WTC11 (cell line): ENCODE measurements around the gene TBX10. TPM values are rescaled to one million over a fixed set of nuclear protein-coding genes. Genes with fewer than 3 reads are reported as not detected.

Experiments used
- ATAC-seq: fragments of 200-7000 bp; cut with Tn5 transposase; 2 replicates; pipeline ENCODE4 v1.10.0; 2021; ENCODE audit warnings: mild to moderate bottlenecking, moderate library complexity
- CTCF ChIA-PET: fragments of 300-600 bp; sonication (Branson Sonifier 250); formaldehyde crosslinking; loops from one replicate; lab custom pipeline; 2021; ENCODE audit warnings: antibody characterized with exemption; lab: Charles Lee
- POLR2A ChIA-PET: fragments of 350-600 bp; sonication (Branson Sonifier 250); formaldehyde crosslinking; loops from one replicate; lab custom pipeline; 2021; ENCODE audit warnings: antibody characterized with exemption; lab: Charles Lee
- DNase-seq: peaks from one replicate; pipeline ENCODE4 v3.0.0; 2021; ENCODE audit warnings: low spot score
- H3K27ac Mint-ChIP-seq: 2 replicates; pipeline ENCODE4 v1.8.0; 2021; ENCODE audit warnings: mixed read lengths
- H3K27me3 Mint-ChIP-seq: 2 replicates; pipeline ENCODE4 v1.8.0; 2021; ENCODE audit warnings: low read depth, mild to moderate bottlenecking, moderate library complexity, mixed read lengths
- H3K36me3 Mint-ChIP-seq: 2 replicates; pipeline ENCODE4 v1.8.0; 2021; ENCODE audit warnings: mixed read lengths
- H3K4me1 Mint-ChIP-seq: 2 replicates; pipeline ENCODE4 v1.8.0; 2022; ENCODE audit warnings: mixed read lengths
- H3K4me3 Mint-ChIP-seq: 2 replicates; pipeline ENCODE4 v1.8.0; 2021; ENCODE audit warnings: mild to moderate bottlenecking, moderate library complexity, mixed read lengths
- H3K9me3 Mint-ChIP-seq: 2 replicates; pipeline ENCODE4 v1.8.0; 2021; ENCODE audit warnings: mixed read lengths
- EMX1 ChIP-seq: fragments of 250-450 bp; sonication (Bioruptor Pico); IDR thresholded peaks from 2 replicates; pipeline ENCODE4 v1.8.0; 2021; ENCODE audit warnings: mild to moderate bottlenecking
- GRHL2 ChIP-seq: fragments of 250-450 bp; sonication (Bioruptor Pico); IDR thresholded peaks from 2 replicates; pipeline ENCODE4 v1.8.0; 2022; ENCODE audit warnings: mild to moderate bottlenecking, moderate library complexity; ENCODE audit not compliant: insufficient replicate concordance, severe bottlenecking
- NR1H2 ChIP-seq: sonication (generic); formaldehyde crosslinking; IDR thresholded peaks from 2 replicates; pipeline ENCODE4 v1.9.0; 2021; ENCODE audit warnings: mild to moderate bottlenecking, moderate library complexity, missing genetic modification reagents
- SMAD4 ChIP-seq: sonication (generic); formaldehyde crosslinking; IDR thresholded peaks from 2 replicates; pipeline ENCODE4 v1.8.0; 2022; ENCODE audit warnings: mild to moderate bottlenecking, missing genetic modification reagents
- TEAD4 ChIP-seq: sonication (generic); formaldehyde crosslinking; IDR thresholded peaks from 2 replicates; pipeline ENCODE4 v1.8.0; 2022; ENCODE audit warnings: mild to moderate bottlenecking, missing genetic modification reagents
- ZBTB21 ChIP-seq: sonication (generic); formaldehyde crosslinking; IDR thresholded peaks from 2 replicates; pipeline ENCODE4 v1.8.1; 2023; ENCODE audit warnings: mild to moderate bottlenecking, missing genetic modification reagents, borderline replicate concordance
- ZNF219 ChIP-seq: sonication (generic); formaldehyde crosslinking; IDR thresholded peaks from 2 replicates; pipeline ENCODE4 v1.8.0; 2023; ENCODE audit warnings: missing genetic modification reagents, mild to moderate bottlenecking, borderline replicate concordance
- ZNF263 ChIP-seq: sonication (generic); formaldehyde crosslinking; IDR thresholded peaks from 2 replicates; pipeline ENCODE4 v1.8.1; 2022; ENCODE audit warnings: low read depth, mild to moderate bottlenecking, moderate library complexity, missing genetic modification reagents
- ZNF423 ChIP-seq: fragments of 250-450 bp; sonication (Bioruptor Pico); IDR thresholded peaks from 2 replicates; pipeline ENCODE4 v2.1.2; 2022; ENCODE audit warnings: mild to moderate bottlenecking, moderate library complexity
- ZNF671 ChIP-seq: fragments of 250-450 bp; sonication (Bioruptor Pico); IDR thresholded peaks from 2 replicates; pipeline ENCODE4 v1.8.0; 2021; ENCODE audit warnings: mild to moderate bottlenecking
- total RNA-seq: library from RNA; stranded (reverse); gene quantifications from 3 replicates; pipeline ENCODE4 v1.2.3, GENCODE V29; 2021
- TF ChIP-seq, protein P1 (sequence below): sonication (generic); formaldehyde crosslinking; IDR thresholded peaks from 2 replicates; pipeline ENCODE4 v1.8.0; 2022; ENCODE audit warnings: missing genetic modification reagents
- TF ChIP-seq, protein P2 (sequence below): fragments of 250-450 bp; sonication (Bioruptor Pico); IDR thresholded peaks from 2 replicates; pipeline ENCODE4 v2.1.2; 2022; ENCODE audit warnings: mild to moderate bottlenecking, moderate library complexity
- TF ChIP-seq, protein P3 (sequence below): sonication (generic); formaldehyde crosslinking; IDR thresholded peaks from 2 replicates; pipeline ENCODE4 v1.8.1; 2022; ENCODE audit warnings: mild to moderate bottlenecking, moderate library complexity, missing genetic modification reagents
- TF ChIP-seq, protein P4 (sequence below): fragments of 250-450 bp; sonication (Bioruptor Pico); IDR thresholded peaks from 2 replicates; pipeline ENCODE4 v1.9.0; 2021; ENCODE audit warnings: mild to moderate bottlenecking
- TF ChIP-seq, protein P5 (sequence below): sonication (generic); formaldehyde crosslinking; IDR thresholded peaks from 2 replicates; pipeline ENCODE4 v1.8.1; 2022; ENCODE audit warnings: low read depth, missing genetic modification reagents, borderline replicate concordance
- TF ChIP-seq, protein P6 (sequence below): fragments of 200-600 bp; IDR thresholded peaks from 2 replicates; pipeline ENCODE4 v1.8.0; 2022; ENCODE audit warnings: antibody characterized with exemption
- TF ChIP-seq, protein P7 (sequence below): sonication (generic); formaldehyde crosslinking; IDR thresholded peaks from 2 replicates; pipeline ENCODE4 v1.8.0; 2023; ENCODE audit warnings: missing genetic modification reagents, mild to moderate bottlenecking, borderline replicate concordance
- TF ChIP-seq, protein P8 (sequence below): fragments of 250-450 bp; sonication (Bioruptor Pico); IDR thresholded peaks from 2 replicates; pipeline ENCODE4 v1.9.0; 2021; ENCODE audit warnings: moderate library complexity, mild to moderate bottlenecking, inconsistent platforms, borderline replicate concordance
- TF ChIP-seq, protein P9 (sequence below): sonication (generic); formaldehyde crosslinking; IDR thresholded peaks from 2 replicates; pipeline ENCODE4 v1.8.0; 2022; ENCODE audit warnings: mild to moderate bottlenecking, missing genetic modification reagents

The TBX10 gene
- total RNA-seq, 1 experiment from 2014 or later, result not detected

DNA sequence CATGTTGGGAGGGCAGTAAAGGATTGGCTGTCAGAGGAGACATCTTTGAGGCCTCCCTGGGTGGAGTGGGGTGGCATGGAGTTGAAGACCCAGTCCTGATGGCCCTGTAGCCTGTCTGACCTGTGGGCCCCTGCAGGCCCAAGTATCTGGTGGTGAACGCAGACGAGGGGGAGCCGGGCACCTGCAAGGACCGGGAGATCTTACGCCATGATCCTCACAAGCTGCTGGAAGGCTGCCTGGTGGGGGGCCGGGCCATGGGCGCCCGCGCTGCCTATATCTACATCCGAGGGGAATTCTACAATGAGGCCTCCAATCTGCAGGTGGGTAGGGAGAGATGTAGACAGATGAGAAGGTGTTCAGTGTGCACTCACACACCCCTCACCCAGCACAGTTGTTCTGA, 30.2 kb downstream of the TBX10 start (continued):
- TF ChIP-seq, protein P1, sequence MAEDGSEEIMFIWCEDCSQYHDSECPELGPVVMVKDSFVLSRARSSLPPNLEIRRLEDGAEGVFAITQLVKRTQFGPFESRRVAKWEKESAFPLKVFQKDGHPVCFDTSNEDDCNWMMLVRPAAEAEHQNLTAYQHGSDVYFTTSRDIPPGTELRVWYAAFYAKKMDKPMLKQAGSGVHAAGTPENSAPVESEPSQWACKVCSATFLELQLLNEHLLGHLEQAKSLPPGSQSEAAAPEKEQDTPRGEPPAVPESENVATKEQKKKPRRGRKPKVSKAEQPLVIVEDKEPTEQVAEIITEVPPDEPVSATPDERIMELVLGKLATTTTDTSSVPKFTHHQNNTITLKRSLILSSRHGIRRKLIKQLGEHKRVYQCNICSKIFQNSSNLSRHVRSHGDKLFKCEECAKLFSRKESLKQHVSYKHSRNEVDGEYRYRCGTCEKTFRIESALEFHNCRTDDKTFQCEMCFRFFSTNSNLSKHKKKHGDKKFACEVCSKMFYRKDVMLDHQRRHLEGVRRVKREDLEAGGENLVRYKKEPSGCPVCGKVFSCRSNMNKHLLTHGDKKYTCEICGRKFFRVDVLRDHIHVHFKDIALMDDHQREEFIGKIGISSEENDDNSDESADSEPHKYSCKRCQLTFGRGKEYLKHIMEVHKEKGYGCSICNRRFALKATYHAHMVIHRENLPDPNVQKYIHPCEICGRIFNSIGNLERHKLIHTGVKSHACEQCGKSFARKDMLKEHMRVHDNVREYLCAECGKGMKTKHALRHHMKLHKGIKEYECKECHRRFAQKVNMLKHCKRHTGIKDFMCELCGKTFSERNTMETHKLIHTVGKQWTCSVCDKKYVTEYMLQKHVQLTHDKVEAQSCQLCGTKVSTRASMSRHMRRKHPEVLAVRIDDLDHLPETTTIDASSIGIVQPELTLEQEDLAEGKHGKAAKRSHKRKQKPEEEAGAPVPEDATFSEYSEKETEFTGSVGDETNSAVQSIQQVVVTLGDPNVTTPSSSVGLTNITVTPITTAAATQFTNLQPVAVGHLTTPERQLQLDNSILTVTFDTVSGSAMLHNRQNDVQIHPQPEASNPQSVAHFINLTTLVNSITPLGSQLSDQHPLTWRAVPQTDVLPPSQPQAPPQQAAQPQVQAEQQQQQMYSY (CRISPR knock-in tag), result no peak
- no peak for TF ChIP-seq ZNF219 (CRISPR knock-in tag)
- no peak for TF ChIP-seq ZNF263 (CRISPR knock-in tag)
- TF ChIP-seq, protein P2, sequence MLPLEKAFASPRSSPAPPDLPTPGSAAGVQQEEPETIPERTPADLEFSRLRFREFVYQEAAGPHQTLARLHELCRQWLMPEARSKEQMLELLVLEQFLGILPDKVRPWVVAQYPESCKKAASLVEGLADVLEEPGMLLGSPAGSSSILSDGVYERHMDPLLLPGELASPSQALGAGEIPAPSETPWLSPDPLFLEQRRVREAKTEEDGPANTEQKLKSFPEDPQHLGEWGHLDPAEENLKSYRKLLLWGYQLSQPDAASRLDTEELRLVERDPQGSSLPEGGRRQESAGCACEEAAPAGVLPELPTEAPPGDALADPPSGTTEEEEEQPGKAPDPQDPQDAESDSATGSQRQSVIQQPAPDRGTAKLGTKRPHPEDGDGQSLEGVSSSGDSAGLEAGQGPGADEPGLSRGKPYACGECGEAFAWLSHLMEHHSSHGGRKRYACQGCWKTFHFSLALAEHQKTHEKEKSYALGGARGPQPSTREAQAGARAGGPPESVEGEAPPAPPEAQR, result no peak
- TF ChIP-seq, protein P3, sequence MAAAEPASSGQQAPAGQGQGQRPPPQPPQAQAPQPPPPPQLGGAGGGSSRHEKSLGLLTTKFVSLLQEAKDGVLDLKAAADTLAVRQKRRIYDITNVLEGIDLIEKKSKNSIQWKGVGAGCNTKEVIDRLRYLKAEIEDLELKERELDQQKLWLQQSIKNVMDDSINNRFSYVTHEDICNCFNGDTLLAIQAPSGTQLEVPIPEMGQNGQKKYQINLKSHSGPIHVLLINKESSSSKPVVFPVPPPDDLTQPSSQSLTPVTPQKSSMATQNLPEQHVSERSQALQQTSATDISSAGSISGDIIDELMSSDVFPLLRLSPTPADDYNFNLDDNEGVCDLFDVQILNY (CRISPR knock-in tag), result no peak
- TF ChIP-seq, protein P4, sequence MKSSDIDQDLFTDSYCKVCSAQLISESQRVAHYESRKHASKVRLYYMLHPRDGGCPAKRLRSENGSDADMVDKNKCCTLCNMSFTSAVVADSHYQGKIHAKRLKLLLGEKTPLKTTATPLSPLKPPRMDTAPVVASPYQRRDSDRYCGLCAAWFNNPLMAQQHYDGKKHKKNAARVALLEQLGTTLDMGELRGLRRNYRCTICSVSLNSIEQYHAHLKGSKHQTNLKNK, result no peak
- no peak for TF ChIP-seq SMAD4 (CRISPR knock-in tag)
- TF ChIP-seq, protein P5, sequence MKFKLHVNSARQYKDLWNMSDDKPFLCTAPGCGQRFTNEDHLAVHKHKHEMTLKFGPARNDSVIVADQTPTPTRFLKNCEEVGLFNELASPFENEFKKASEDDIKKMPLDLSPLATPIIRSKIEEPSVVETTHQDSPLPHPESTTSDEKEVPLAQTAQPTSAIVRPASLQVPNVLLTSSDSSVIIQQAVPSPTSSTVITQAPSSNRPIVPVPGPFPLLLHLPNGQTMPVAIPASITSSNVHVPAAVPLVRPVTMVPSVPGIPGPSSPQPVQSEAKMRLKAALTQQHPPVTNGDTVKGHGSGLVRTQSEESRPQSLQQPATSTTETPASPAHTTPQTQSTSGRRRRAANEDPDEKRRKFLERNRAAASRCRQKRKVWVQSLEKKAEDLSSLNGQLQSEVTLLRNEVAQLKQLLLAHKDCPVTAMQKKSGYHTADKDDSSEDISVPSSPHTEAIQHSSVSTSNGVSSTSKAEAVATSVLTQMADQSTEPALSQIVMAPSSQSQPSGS (CRISPR knock-in tag), result no peak
- TF ChIP-seq, protein P6, sequence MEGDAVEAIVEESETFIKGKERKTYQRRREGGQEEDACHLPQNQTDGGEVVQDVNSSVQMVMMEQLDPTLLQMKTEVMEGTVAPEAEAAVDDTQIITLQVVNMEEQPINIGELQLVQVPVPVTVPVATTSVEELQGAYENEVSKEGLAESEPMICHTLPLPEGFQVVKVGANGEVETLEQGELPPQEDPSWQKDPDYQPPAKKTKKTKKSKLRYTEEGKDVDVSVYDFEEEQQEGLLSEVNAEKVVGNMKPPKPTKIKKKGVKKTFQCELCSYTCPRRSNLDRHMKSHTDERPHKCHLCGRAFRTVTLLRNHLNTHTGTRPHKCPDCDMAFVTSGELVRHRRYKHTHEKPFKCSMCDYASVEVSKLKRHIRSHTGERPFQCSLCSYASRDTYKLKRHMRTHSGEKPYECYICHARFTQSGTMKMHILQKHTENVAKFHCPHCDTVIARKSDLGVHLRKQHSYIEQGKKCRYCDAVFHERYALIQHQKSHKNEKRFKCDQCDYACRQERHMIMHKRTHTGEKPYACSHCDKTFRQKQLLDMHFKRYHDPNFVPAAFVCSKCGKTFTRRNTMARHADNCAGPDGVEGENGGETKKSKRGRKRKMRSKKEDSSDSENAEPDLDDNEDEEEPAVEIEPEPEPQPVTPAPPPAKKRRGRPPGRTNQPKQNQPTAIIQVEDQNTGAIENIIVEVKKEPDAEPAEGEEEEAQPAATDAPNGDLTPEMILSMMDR, result no peak

DNA sequence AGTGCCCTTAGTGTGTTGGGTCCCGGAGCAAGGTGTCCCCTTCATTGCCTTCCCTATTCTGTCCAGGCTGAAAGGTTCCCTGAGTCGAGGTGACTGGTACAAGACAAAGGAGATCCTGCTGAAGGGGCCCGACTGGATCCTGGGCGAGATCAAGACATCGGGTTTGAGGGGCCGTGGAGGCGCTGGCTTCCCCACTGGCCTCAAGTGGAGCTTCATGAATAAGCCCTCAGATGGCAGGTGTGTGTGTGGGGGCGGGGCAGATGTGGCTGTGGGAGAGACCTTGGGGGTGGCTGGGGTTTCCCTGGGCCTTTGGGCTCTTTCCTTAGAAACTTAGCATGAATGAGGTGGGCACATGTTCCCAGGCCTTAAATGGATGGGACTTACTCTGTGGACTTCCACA, 31.1 kb downstream of the TBX10 start:
- Mint-ChIP-seq H3K27ac (no peak overlapping the region), H3K4me3 (peak overlapping the region; percentile 94), H3K4me1 (peaks cover 16% of the 10 kb centered on the region), H3K27me3 (peaks cover 11% of the 10 kb centered on the region), H3K36me3 (peaks cover 21% of the 10 kb centered on the region), H3K9me3 (no peaks in the 10 kb centered on the region)
- CTCF ChIA-PET, result no interaction called here
- ATAC-seq, result no peak
- POLR2A ChIA-PET, result no interaction called here
- no peak for DNase-seq
- TF ChIP-seq ZNF423 (CRISPR knock-in tag), result no peak
- TF ChIP-seq ZNF219 (CRISPR knock-in tag), result no peak
- no peak for TF ChIP-seq ZNF671
- no peak for TF ChIP-seq ZBTB21 (CRISPR knock-in tag)
- TF ChIP-seq, protein P2, result no peak
- TF ChIP-seq TEAD4 (CRISPR knock-in tag), result no peak
- TF ChIP-seq NR1H2 (CRISPR knock-in tag), result no peak
- TF ChIP-seq, protein P7, sequence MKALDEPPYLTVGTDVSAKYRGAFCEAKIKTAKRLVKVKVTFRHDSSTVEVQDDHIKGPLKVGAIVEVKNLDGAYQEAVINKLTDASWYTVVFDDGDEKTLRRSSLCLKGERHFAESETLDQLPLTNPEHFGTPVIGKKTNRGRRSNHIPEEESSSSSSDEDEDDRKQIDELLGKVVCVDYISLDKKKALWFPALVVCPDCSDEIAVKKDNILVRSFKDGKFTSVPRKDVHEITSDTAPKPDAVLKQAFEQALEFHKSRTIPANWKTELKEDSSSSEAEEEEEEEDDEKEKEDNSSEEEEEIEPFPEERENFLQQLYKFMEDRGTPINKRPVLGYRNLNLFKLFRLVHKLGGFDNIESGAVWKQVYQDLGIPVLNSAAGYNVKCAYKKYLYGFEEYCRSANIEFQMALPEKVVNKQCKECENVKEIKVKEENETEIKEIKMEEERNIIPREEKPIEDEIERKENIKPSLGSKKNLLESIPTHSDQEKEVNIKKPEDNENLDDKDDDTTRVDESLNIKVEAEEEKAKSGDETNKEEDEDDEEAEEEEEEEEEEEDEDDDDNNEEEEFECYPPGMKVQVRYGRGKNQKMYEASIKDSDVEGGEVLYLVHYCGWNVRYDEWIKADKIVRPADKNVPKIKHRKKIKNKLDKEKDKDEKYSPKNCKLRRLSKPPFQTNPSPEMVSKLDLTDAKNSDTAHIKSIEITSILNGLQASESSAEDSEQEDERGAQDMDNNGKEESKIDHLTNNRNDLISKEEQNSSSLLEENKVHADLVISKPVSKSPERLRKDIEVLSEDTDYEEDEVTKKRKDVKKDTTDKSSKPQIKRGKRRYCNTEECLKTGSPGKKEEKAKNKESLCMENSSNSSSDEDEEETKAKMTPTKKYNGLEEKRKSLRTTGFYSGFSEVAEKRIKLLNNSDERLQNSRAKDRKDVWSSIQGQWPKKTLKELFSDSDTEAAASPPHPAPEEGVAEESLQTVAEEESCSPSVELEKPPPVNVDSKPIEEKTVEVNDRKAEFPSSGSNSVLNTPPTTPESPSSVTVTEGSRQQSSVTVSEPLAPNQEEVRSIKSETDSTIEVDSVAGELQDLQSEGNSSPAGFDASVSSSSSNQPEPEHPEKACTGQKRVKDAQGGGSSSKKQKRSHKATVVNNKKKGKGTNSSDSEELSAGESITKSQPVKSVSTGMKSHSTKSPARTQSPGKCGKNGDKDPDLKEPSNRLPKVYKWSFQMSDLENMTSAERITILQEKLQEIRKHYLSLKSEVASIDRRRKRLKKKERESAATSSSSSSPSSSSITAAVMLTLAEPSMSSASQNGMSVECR (CRISPR knock-in tag), result no peak
- TF ChIP-seq, protein P8, sequence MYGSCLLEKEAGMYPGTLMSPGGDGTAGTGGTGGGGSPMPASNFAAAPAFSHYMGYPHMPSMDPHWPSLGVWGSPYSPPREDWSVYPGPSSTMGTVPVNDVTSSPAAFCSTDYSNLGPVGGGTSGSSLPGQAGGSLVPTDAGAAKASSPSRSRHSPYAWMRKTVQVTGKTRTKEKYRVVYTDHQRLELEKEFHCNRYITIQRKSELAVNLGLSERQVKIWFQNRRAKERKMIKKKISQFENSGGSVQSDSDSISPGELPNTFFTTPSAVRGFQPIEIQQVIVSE (CRISPR knock-in tag), result no peak
- no peak for TF ChIP-seq EMX1 (CRISPR knock-in tag)
- TF ChIP-seq, protein P9, sequence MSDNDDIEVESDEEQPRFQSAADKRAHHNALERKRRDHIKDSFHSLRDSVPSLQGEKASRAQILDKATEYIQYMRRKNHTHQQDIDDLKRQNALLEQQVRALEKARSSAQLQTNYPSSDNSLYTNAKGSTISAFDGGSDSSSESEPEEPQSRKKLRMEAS (CRISPR knock-in tag), result no peak
- TF ChIP-seq GRHL2 (CRISPR knock-in tag), result no peak
